Measurements from ENCODE around the gene CELF5. TPM values are rescaled to one million over a fixed set of nuclear protein-coding genes. Genes with fewer than 3 reads are reported as not detected.

CELF5 gene
- total RNA-seq, result not detected

DNA sequence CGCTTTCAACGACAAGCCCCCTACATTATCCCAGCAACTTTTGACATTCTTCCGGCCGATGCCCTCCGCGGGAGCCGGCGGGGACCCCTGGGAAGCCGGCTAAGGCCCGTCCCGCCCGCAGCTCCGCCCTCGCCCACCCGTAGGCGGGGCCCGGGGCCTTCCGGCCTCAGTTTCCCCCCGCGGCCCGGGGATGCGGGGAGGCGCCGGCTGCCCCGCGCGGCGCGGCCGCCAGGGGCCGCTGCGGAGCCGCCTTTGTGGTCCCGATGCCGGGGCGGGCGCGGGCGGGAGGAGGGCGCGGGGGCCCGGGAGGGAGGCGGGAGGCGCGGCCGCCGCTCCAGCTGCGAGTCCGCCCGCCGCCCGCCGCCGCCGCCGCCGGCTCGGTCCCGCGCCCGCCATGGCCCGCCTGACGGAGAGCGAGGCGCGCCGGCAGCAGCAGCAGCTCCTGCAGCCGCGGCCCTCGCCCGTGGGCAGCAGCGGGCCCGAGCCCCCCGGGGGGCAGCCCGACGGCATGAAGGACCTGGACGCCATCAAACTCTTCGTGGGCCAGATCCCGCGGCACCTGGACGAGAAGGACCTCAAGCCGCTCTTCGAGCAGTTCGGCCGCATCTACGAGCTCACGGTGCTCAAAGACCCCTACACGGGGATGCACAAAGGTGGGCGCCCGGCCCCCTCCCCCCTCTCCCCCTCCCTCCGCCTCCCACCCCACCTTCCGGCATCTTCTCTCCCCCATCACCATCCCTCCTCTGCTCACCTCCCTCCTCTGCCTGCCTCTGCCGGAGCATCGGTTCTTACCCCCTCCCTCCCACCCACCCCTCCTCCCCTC lies at the start of gene CELF5:
Gene CELF5 (plus strand): TSS at position 316 of the 823 bp plus-strand sequence. CDS start 79 bp downstream, at position 395.
- Histone ChIP-seq H3K36me3 (ENCODE audit: control insufficient read depth in 3 of 3, insufficient read depth in 3 of 3, low read length in 3 of 3) (no peaks in the 10 kb centered on the region), H3K9ac (ENCODE audit: low read depth in 1 of 3, low read length in 3 of 3) (no peak within 1 kb of the TSS), H3K9me3 (ENCODE audit: control insufficient read depth in 3 of 3, low read length in 3 of 3) (no peaks in the 10 kb centered on the region), H3K4me3 (ENCODE audit: low read length in 3 of 3) (no peak within 1 kb of the TSS), H3K4me1 (ENCODE audit: control insufficient read depth in 3 of 3, insufficient read depth in 3 of 3, low read length in 3 of 3) (no peaks in the 10 kb centered on the region), H3K27ac (ENCODE audit: low read depth, low read length) (no peak within 1 kb of the TSS), H3K27me3 (ENCODE audit: control insufficient read depth in 3 of 3, insufficient read depth in 3 of 3, low read length in 3 of 3) (peaks cover 43 to 50% (median 49%) of the 10 kb centered on the region in 3 donors)

DNA sequence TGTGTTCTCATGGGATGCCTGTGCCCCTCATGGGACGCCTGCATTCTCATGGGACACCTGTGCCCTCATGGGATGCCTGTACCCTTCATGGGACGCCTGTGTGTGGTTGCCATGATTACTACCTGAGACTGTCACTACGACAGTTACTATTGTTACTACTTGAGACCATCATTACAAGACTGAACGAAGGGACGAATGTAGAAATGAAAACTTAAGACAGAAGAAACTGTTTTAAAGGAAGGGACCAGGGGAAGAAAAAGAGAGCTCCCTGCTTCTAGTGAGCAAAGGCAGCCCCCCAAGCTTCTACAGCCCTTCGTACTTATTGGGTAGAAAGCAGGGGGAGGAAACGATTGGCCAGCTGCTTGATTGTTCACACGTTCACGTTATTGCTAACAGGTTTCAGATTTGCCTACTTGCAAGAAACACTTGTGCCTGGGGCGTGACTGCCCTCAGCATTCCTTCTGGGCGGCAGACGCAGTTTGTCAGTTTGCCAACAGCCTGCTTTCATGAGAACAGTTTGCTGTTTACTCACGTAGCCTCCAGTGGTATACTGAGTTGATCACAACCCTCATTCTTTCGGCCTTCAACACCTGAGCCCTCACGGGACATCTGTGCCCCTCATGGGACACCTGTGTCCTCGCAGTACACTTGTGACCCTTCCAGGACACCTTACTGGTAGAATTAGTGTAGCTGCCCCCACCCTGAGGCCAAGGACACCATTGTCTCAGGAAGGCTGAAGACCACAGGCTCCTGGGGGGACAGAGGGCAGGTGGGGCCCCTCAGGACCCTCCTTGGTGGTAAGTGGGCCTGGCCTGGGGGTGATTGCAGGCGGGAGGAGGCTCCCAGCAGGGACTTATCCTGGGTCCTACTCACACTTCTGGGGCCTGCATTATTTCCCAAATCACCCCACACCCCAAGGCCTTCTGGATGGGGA lies 48.4 kb upstream of the CELF5 start:
- Histone ChIP-seq H3K36me3 (ENCODE audit: control insufficient read depth in 3 of 3, insufficient read depth in 3 of 3, low read length in 3 of 3) (no peaks in the 10 kb centered on the region), H3K27me3 (ENCODE audit: control insufficient read depth in 3 of 3, insufficient read depth in 3 of 3, low read length in 3 of 3) (peaks cover 7 to 11% (median 8%) of the 10 kb centered on the region in 3 donors), H3K9me3 (ENCODE audit: control insufficient read depth in 3 of 3, low read length in 3 of 3) (no peaks in the 10 kb centered on the region), H3K9ac (ENCODE audit: low read depth in 1 of 3, low read length in 3 of 3) (no peak overlapping the region), H3K27ac (ENCODE audit: low read depth, low read length) (no peak overlapping the region), H3K4me3 (ENCODE audit: low read length in 3 of 3) (no peak overlapping the region), H3K4me1 (ENCODE audit: control insufficient read depth in 3 of 3, insufficient read depth in 3 of 3, low read length in 3 of 3) (peaks cover 0 to 4% (median 0%) of the 10 kb centered on the region in 3 donors)

DNA sequence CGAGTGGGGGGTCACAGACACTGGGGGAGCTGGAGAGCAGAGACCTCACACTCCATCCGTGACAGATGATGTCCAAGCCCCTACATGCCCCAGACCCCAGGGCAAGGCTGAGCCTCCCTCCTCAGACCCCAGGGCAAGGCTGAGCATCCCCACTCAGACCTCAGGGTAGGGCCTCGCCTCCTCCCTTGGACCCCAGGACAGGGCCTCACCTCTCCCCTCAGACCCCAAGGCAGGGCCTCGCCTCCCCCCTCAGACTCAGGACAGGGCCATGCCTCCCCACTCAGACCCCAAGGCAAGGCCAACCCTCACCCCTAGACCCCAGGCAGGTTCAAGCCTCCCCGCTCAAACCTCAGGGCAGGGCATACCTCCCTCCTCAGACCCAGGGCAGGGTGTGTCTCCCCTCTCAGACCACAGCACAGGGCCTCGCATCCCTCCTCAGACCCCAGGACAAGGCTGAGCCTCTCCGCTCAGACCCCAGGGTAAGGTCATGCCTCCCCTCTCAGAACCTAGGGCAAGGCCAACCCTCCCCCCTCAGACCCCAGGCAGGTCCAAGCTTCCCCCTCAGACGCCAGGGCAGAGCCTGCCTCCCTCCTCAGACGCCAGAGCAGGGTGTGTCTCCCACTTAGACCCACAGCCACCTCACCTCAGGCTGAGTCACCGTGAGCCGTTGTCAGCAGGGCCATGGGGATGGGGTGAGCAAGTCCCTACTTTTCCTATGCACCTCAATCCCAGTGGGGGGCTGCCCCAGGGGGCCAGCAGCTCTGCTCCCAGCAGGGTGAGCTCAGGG lies 47.6 kb upstream of the CELF5 start:
- Histone ChIP-seq H3K27me3 (ENCODE audit: control insufficient read depth in 3 of 3, insufficient read depth in 3 of 3, low read length in 3 of 3) (peaks cover under 1 to 5% (median 5%) of the 10 kb centered on the region in 3 donors), H3K36me3 (ENCODE audit: control insufficient read depth in 3 of 3, insufficient read depth in 3 of 3, low read length in 3 of 3) (no peaks in the 10 kb centered on the region), H3K4me1 (ENCODE audit: control insufficient read depth in 3 of 3, insufficient read depth in 3 of 3, low read length in 3 of 3) (peaks cover 0 to 4% (median 0%) of the 10 kb centered on the region in 3 donors), H3K9me3 (ENCODE audit: control insufficient read depth in 3 of 3, low read length in 3 of 3) (no peaks in the 10 kb centered on the region), H3K4me3 (ENCODE audit: low read length in 3 of 3) (no peak overlapping the region), H3K27ac (ENCODE audit: low read depth, low read length) (no peak overlapping the region), H3K9ac (ENCODE audit: low read depth in 1 of 3, low read length in 3 of 3) (no peak overlapping the region)

DNA sequence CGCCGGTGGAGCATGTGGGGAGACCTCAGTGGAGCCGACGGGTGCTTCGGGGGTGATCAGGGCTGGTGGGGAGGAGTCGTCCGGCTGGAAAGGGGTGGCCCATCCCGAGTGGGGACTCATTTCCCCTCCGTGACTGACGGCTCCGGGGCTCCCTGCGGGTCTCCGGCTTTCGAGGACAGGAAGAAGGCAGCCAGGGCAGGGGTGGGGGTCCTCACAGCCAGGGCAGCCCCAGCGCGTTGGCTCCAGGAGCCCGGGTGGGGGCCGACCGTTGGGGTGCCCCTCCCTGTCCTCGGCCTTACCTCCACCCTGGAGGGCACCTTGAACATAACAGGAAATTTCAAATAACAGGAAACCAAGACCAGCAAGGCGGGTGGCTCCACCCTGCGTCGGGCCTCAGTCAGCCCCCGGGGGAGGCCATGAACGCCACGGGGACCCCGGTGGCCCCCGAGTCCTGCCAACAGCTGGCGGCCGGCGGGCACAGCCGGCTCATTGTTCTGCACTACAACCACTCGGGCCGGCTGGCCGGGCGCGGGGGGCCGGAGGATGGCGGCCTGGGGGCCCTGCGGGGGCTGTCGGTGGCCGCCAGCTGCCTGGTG lies 46.0 kb upstream of the CELF5 start, which contains the start of gene S1PR4:
Gene S1PR4 (plus strand): TSS at position 393 of the 596 bp plus-strand sequence. CDS start 24 bp downstream, at position 417.
- Histone ChIP-seq H3K27me3 (ENCODE audit: control insufficient read depth in 3 of 3, insufficient read depth in 3 of 3, low read length in 3 of 3) (peaks cover 0 to 4% (median 0%) of the 10 kb centered on the region in 3 donors), H3K27ac (ENCODE audit: low read depth, low read length) (no peak within 1 kb of the TSS), H3K36me3 (ENCODE audit: control insufficient read depth in 3 of 3, insufficient read depth in 3 of 3, low read length in 3 of 3) (no peaks in the 10 kb centered on the region), H3K4me1 (ENCODE audit: control insufficient read depth in 3 of 3, insufficient read depth in 3 of 3, low read length in 3 of 3) (peaks cover 0 to 4% (median 0%) of the 10 kb centered on the region in 3 donors), H3K9me3 (ENCODE audit: control insufficient read depth in 3 of 3, low read length in 3 of 3) (no peaks in the 10 kb centered on the region), H3K9ac (ENCODE audit: low read depth in 1 of 3, low read length in 3 of 3) (no peak within 1 kb of the TSS), H3K4me3 (ENCODE audit: low read length in 3 of 3) (no peak within 1 kb of the TSS)

DNA sequence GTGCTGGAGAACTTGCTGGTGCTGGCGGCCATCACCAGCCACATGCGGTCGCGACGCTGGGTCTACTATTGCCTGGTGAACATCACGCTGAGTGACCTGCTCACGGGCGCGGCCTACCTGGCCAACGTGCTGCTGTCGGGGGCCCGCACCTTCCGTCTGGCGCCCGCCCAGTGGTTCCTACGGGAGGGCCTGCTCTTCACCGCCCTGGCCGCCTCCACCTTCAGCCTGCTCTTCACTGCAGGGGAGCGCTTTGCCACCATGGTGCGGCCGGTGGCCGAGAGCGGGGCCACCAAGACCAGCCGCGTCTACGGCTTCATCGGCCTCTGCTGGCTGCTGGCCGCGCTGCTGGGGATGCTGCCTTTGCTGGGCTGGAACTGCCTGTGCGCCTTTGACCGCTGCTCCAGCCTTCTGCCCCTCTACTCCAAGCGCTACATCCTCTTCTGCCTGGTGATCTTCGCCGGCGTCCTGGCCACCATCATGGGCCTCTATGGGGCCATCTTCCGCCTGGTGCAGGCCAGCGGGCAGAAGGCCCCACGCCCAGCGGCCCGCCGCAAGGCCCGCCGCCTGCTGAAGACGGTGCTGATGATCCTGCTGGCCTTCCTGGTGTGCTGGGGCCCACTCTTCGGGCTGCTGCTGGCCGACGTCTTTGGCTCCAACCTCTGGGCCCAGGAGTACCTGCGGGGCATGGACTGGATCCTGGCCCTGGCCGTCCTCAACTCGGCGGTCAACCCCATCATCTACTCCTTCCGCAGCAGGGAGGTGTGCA lies 45.3 kb upstream of the CELF5 start:
- Histone ChIP-seq H3K9me3 (ENCODE audit: control insufficient read depth in 3 of 3, low read length in 3 of 3) (no peaks in the 10 kb centered on the region), H3K4me1 (ENCODE audit: control insufficient read depth in 3 of 3, insufficient read depth in 3 of 3, low read length in 3 of 3) (peaks cover 0 to 4% (median 0%) of the 10 kb centered on the region in 3 donors), H3K36me3 (ENCODE audit: control insufficient read depth in 3 of 3, insufficient read depth in 3 of 3, low read length in 3 of 3) (no peaks in the 10 kb centered on the region), H3K4me3 (ENCODE audit: low read length in 3 of 3) (no peak overlapping the region), H3K27ac (ENCODE audit: low read depth, low read length) (no peak overlapping the region), H3K27me3 (ENCODE audit: control insufficient read depth in 3 of 3, insufficient read depth in 3 of 3, low read length in 3 of 3) (peaks cover 0 to 4% (median 0%) of the 10 kb centered on the region in 3 donors), H3K9ac (ENCODE audit: low read depth in 1 of 3, low read length in 3 of 3) (no peak overlapping the region)

DNA sequence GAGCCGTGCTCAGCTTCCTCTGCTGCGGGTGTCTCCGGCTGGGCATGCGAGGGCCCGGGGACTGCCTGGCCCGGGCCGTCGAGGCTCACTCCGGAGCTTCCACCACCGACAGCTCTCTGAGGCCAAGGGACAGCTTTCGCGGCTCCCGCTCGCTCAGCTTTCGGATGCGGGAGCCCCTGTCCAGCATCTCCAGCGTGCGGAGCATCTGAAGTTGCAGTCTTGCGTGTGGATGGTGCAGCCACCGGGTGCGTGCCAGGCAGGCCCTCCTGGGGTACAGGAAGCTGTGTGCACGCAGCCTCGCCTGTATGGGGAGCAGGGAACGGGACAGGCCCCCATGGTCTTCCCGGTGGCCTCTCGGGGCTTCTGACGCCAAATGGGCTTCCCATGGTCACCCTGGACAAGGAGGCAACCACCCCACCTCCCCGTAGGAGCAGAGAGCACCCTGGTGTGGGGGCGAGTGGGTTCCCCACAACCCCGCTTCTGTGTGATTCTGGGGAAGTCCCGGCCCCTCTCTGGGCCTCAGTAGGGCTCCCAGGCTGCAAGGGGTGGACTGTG lies 44.6 kb upstream of the CELF5 start:
- Histone ChIP-seq H3K27ac (ENCODE audit: low read depth, low read length) (no peak overlapping the region), H3K9ac (ENCODE audit: low read depth in 1 of 3, low read length in 3 of 3) (no peak overlapping the region), H3K4me3 (ENCODE audit: low read length in 3 of 3) (no peak overlapping the region)

DNA sequence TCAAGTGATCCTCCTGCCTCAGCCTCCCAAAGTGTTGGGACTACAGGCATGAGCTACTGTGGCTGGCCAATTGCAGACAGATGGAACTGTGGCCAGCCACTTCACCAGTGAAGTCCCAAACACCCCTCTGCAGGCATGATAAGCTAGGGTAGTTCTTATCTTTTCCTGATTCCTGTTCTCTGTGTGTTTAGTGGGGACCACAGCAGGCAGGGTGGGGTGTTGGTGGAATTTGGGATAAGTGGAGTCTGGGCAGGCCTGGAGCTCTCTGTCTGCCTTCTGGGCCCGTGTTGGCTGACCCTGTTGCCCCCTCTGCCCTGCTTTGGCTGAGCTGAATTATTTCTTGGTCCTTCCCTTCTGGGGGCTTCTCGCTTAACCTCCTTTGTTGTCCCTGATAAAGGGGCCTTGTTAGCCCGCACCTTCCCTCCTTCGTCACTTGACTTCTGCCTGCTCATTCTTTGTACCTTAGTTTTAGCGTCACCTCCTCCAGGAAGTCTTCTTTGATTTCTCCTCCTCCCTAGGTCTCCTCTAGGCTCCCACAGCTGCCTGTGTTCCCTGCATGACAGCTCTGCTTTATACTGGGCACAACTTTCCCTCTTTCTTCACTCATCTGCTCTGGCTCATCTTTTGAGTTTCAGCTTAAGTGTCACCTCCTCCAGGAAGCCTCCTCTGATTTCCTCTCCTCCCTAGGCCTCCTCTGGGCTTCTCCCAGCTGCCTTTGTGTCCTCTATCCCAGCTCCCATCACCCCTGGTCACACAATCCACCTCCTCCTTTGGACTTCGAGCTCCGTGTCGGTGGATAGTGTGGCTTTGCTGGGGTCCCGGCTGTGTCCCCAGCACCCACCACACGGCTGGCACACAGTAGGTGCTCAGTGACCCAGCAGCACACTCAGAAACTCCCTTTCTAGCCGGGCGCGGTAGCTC lies 40.5 kb upstream of the CELF5 start:
- H3K36me3 ChIP-seq (ENCODE audit: control insufficient read depth in 3 of 3, insufficient read depth in 3 of 3, low read length in 3 of 3), result no peaks in the 10 kb centered on the region
- no peak overlapping the region for H3K9ac ChIP-seq (ENCODE audit: low read depth in 1 of 3, low read length in 3 of 3)
- peaks cover 21 to 29% (median 24%) of the 10 kb centered on the region in 3 donors for H3K4me1 ChIP-seq (ENCODE audit: control insufficient read depth in 3 of 3, insufficient read depth in 3 of 3, low read length in 3 of 3)
- H3K9me3 ChIP-seq (ENCODE audit: control insufficient read depth in 3 of 3, low read length in 3 of 3), result no peaks in the 10 kb centered on the region
- H3K27me3 ChIP-seq (ENCODE audit: control insufficient read depth in 3 of 3, insufficient read depth in 3 of 3, low read length in 3 of 3), result no peaks in the 10 kb centered on the region
- no peak overlapping the region for H3K27ac ChIP-seq (ENCODE audit: low read depth, low read length)
- H3K4me3 ChIP-seq (ENCODE audit: low read length in 3 of 3), result no peak overlapping the region

More for the DNA sequence above, 44.6 kb upstream of the CELF5 start:
- Histone ChIP-seq H3K36me3 (ENCODE audit: control insufficient read depth in 3 of 3, insufficient read depth in 3 of 3, low read length in 3 of 3) (no peaks in the 10 kb centered on the region), H3K4me1 (ENCODE audit: control insufficient read depth in 3 of 3, insufficient read depth in 3 of 3, low read length in 3 of 3) (peaks cover 2 to 7% (median 3%) of the 10 kb centered on the region in 3 donors), H3K27me3 (ENCODE audit: control insufficient read depth in 3 of 3, insufficient read depth in 3 of 3, low read length in 3 of 3) (peaks cover 0 to 4% (median 0%) of the 10 kb centered on the region in 3 donors), H3K9me3 (ENCODE audit: control insufficient read depth in 3 of 3, low read length in 3 of 3) (no peaks in the 10 kb centered on the region)
